K562 (cell line): Measurements from ENCODE around the gene INO80C. TPM values are rescaled to one million over a fixed set of nuclear protein-coding genes. Genes with fewer than 3 reads are reported as not detected.

ENCODE experiments used
- ATF7 ChIP-seq: fragments of 450-650 bp; IDR thresholded peaks from 2 replicates; pipeline ENCODE4 v1.7.1; 2014; ENCODE audit warnings: mild to moderate bottlenecking, moderate library complexity
- BCL6 ChIP-seq: fragments of 250-450 bp; sonication (Bioruptor Pico); IDR thresholded peaks from 2 replicates; pipeline ENCODE4 v1.4.0; 2020
- BRCA1 ChIP-seq, 2 experiments: fragments of 450-650 bp in 1 of 2; sonication (generic) in 1 of 2; formaldehyde crosslinking in 1 of 2; IDR thresholded peaks; 2 replicates each; pipeline versions ENCODE4 v1.5.0 to v1.6.1; 2017 to 2020; ENCODE audit warnings: mild to moderate bottlenecking in 1 of 2, missing genetic modification reagents in 1 of 2
- CCNT2 ChIP-seq: IDR thresholded peaks from 2 replicates; pipeline ENCODE4 v1.6.1; 2011; ENCODE audit warnings: borderline replicate concordance, low read depth, mild to moderate bottlenecking, moderate library complexity, mixed read lengths, low read length; ENCODE audit not compliant: insufficient read length; ENCODE audit errors: extremely low read depth
- EHMT2 ChIP-seq: fragments of 450-650 bp; IDR thresholded peaks from 2 replicates; pipeline ENCODE4 v1.6.1; 2018; ENCODE audit warnings: antibody characterized with exemption
- FOXJ2 ChIP-seq: fragments of 200-800 bp; sonication (Bioruptor generic); IDR thresholded peaks from 2 replicates; pipeline ENCODE4 v1.6.1; 2016; ENCODE audit warnings: missing genetic modification characterization, missing compliant biosample characterization
- FOXM1 ChIP-seq, 2 experiments: fragments of 450-650 bp in 1 of 2; sonication (generic) in 1 of 2; formaldehyde crosslinking in 1 of 2; IDR thresholded peaks; 2 replicates each; pipeline versions ENCODE4 v1.6.1 to v1.9.0; 2017 to 2022; ENCODE audit warnings: low read depth in 2 of 2, mild to moderate bottlenecking in 2 of 2, missing genetic modification reagents in 1 of 2, moderate library complexity in 1 of 2
- HBP1 ChIP-seq: fragments of 450-650 bp; formaldehyde crosslinking; IDR thresholded peaks from 2 replicates; pipeline ENCODE4 v1.4.0; 2022; ENCODE audit warnings: missing genetic modification characterization
- HIVEP1 ChIP-seq: fragments of 250-450 bp; sonication (Bioruptor Pico); IDR thresholded peaks from 2 replicates; pipeline ENCODE4 v1.4.0; 2020; ENCODE audit warnings: mild to moderate bottlenecking
- L3MBTL2 ChIP-seq: fragments of 450-650 bp; IDR thresholded peaks from 2 replicates; pipeline ENCODE4 v1.6.1; 2016; ENCODE audit warnings: mild to moderate bottlenecking, moderate library complexity
- NCOR1 ChIP-seq: fragments of 450-650 bp; IDR thresholded peaks from 2 replicates; pipeline ENCODE4 v1.6.1; 2016; ENCODE audit warnings: mild to moderate bottlenecking, moderate library complexity
- NONO ChIP-seq, 2 experiments: fragments of 200-400 bp in 1 of 2; fragments of 450-650 bp in 1 of 2; formaldehyde crosslinking in 1 of 2; IDR thresholded peaks; 2 replicates each; pipeline ENCODE4 v1.6.1; 2017; ENCODE audit warnings: low read depth in 2 of 2, mild to moderate bottlenecking in 2 of 2, moderate library complexity in 2 of 2, low read length in 1 of 2
- NR2C1 ChIP-seq, 2 experiments: fragments of 450-650 bp; IDR thresholded peaks; 2 replicates each; pipeline ENCODE4 v1.6.1; 2017; ENCODE audit warnings: mild to moderate bottlenecking in 2 of 2, antibody characterized with exemption in 1 of 2, inconsistent platforms in 1 of 2, missing compliant biosample characterization in 1 of 2, missing genetic modification characterization in 1 of 2
- PHF20 ChIP-seq: fragments of 450-650 bp; IDR thresholded peaks from 2 replicates; pipeline ENCODE4 v1.6.1; 2018; ENCODE audit not compliant: partially characterized antibody
- PML ChIP-seq: IDR thresholded peaks from 2 replicates; pipeline ENCODE4 v1.6.1; 2012; ENCODE audit warnings: low read length, inconsistent platforms
- SIX5 ChIP-seq, 2 experiments: IDR thresholded peaks; 2 replicates each; pipeline ENCODE4 v1.6.1; 2011; ENCODE audit warnings: low read length in 2 of 2, borderline replicate concordance in 1 of 2, low read depth in 1 of 2, mild to moderate bottlenecking in 1 of 2, moderate library complexity in 1 of 2; ENCODE audit not compliant: insufficient read depth in 1 of 2
- TCF3 ChIP-seq: sonication (generic); formaldehyde crosslinking; IDR thresholded peaks from 2 replicates; pipeline ENCODE4 v1.4.0; 2020; ENCODE audit warnings: mild to moderate bottlenecking, missing genetic modification reagents
- TCF7L2 ChIP-seq: fragments of 150-350 bp; IDR thresholded peaks from 2 replicates; pipeline ENCODE4 v1.6.1; 2016; ENCODE audit warnings: low read depth, mild to moderate bottlenecking, low read length, moderate library complexity
- THRA ChIP-seq: fragments of 450-650 bp; IDR thresholded peaks from 2 replicates; pipeline ENCODE4 v1.6.1; 2017; ENCODE audit warnings: mild to moderate bottlenecking, moderate library complexity
- ZNF146 ChIP-seq: IDR thresholded peaks from one replicate; pipeline ENCODE4 v1.6.1; 2018; ENCODE audit warnings: missing compliant biosample characterization; ENCODE audit not compliant: unreplicated experiment
- ZNF431 ChIP-seq: sonication (generic); formaldehyde crosslinking; IDR thresholded peaks from 2 replicates; pipeline ENCODE4 v1.8.0; 2022; ENCODE audit warnings: mild to moderate bottlenecking, missing genetic modification reagents
- polyA plus RNA-seq, 8 experiments: library from polyadenylated mRNA; depleted of rRNA in 4 of 8; stranded (reverse) in 5 of 8; unstranded in 3 of 8; fragments of >200 nt; fragmentation: Nextera tagmentation in 2 of 8; fragmentation: Illumina TruSeq in 1 of 8; extraction: Ambion mirVana in 2 of 8; extraction: Trizol in 1 of 8; gene quantifications; 2 replicates each; pipeline versions ENCODE4 v1.2.1 to v1.2.3, GENCODE V29; 2011 to 2014; ENCODE audit warnings: inconsistent platforms in 1 of 8, missing spikeins in 1 of 8
- total RNA-seq, 7 experiments: library from RNA; depleted of rRNA in 6 of 7; stranded (reverse); fragments of >200 nt in 6 of 7; fragmentation: Illumina TruSeq in 2 of 7; extraction: Trizol in 2 of 7; gene quantifications; 2 replicates each; pipeline versions ENCODE4 v1.2.1 to v1.2.3, GENCODE V29; 2011 to 2021; ENCODE audit warnings: low replicate concordance in 1 of 7
- TF ChIP-seq, protein P1 (sequence below): IDR thresholded peaks from 3 replicates; pipeline ENCODE4 v1.6.1; 2011; ENCODE audit warnings: borderline replicate concordance, mild to moderate bottlenecking, moderate library complexity; ENCODE audit not compliant: insufficient read length; ENCODE audit errors: extremely low read depth

INO80C gene
- total and polyA plus RNA-seq, 9 of the 15 experiments (the other 6 are each of a cell fraction or from before 2014, with no cell fraction given), result 14.3 to 53.3 (median 46.6) TPM

DNA sequence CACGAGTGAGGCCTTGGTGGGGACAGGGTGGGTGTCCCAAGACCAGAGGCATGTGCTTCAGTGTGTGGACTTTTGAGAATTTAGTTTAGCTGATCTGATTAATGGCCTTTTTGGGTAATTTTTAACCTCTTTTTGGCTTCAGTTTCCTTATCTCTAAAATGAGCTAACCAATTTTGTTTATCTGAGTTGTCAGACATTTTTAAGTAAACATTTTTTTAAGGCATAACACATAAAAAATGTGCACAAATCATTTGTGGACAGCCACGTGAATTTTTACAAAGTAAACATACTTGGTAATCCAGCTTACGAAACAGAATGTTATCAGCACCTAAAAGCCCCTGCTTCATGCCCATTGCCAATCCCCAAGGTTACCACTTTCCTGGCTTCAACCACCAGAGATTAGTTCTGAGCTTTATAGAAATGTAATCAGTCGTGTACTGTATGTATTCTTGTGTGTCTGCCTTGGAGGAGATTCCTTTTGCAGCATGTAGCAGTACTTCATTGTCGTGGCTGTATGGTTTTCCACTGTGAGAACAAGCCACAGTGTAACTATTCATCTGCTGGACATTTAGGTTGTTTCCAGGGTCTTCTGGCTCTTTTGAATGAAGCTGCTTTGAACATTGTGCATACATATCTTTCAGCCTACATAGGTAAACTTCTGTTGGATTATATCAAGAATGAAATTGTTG is 8.4 kb upstream of the INO80C start (continued):
- TF ChIP-seq, protein P1, sequence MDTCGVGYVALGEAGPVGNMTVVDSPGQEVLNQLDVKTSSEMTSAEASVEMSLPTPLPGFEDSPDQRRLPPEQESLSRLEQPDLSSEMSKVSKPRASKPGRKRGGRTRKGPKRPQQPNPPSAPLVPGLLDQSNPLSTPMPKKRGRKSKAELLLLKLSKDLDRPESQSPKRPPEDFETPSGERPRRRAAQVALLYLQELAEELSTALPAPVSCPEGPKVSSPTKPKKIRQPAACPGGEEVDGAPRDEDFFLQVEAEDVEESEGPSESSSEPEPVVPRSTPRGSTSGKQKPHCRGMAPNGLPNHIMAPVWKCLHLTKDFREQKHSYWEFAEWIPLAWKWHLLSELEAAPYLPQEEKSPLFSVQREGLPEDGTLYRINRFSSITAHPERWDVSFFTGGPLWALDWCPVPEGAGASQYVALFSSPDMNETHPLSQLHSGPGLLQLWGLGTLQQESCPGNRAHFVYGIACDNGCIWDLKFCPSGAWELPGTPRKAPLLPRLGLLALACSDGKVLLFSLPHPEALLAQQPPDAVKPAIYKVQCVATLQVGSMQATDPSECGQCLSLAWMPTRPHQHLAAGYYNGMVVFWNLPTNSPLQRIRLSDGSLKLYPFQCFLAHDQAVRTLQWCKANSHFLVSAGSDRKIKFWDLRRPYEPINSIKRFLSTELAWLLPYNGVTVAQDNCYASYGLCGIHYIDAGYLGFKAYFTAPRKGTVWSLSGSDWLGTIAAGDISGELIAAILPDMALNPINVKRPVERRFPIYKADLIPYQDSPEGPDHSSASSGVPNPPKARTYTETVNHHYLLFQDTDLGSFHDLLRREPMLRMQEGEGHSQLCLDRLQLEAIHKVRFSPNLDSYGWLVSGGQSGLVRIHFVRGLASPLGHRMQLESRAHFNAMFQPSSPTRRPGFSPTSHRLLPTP, result no peak
- TF ChIP-seq L3MBTL2 (peak; percentile 51), FOXM1 (IDR thresholded peaks at IDR 0.05; ENCODE audit: low read depth) (peak; percentile 52; the same call in 1 of the 2 replicates), FOXM1 (CRISPR knock-in tag; IDR thresholded peaks at IDR 0.05; ENCODE audit: low read depth) (no peak), ZNF431 (CRISPR knock-in tag) (no peak), NONO (IDR thresholded peaks at IDR 0.05; ENCODE audit: low read depth in 2 of 2, low read length in 1 of 2) (no peak), NR2C1 (IDR thresholded peaks at IDR 0.05) (no peak), NR2C1 (tag; IDR thresholded peaks at IDR 0.05) (no peak), ZNF146 (CRISPR knock-in tag) (peak; percentile 77), TCF7L2 (no peak), PML (0 out of 2 replicates have a peak, but pooled peaks have one; percentile 24), HBP1 (CRISPR knock-in tag) (no peak), BRCA1 (IDR thresholded peaks at IDR 0.05) (no peak), BRCA1 (CRISPR knock-in tag; IDR thresholded peaks at IDR 0.05) (no peak), ATF7 (peak; percentile 76), THRA (no peak), NCOR1 (peak; percentile 47; the same call in 1 of the 2 replicates), CCNT2 (peak; percentile 88), BCL6 (CRISPR knock-in tag) (no peak), TCF3 (peak; percentile 61), EHMT2 (no peak), SIX5 (IDR thresholded peaks at IDR 0.05; ENCODE audit: borderline replicate concordance in 1 of 2, insufficient read depth in 1 of 2, low read depth in 1 of 2, low read length in 2 of 2) (no peak), PHF20 (no peak), HIVEP1 (CRISPR knock-in tag) (no peak), FOXJ2 (tag) (peak; percentile 85; the same call in 1 of the 2 replicates)
